Testis (tissue), 2 donors: Measurements from ENCODE around the gene TXNRD2.

Experiments used
- POLR2A ChIP-seq: fragments of 450-650 bp; IDR thresholded peaks from one replicate; pipeline ENCODE4 v1.6.1; 2017; ENCODE audit warnings: antibody characterized with exemption, mild to moderate bottlenecking, moderate library complexity
- TF ChIP-seq, protein P1 (sequence below), 3 experiments: fragments of 450-650 bp in 2 of 3; fragments of 200-600 bp in 1 of 3; sonication (generic) in 1 of 3; IDR thresholded peaks; one replicate each; pipeline ENCODE4 v1.5.1; 2016 to 2019; ENCODE audit warnings: antibody characterized with exemption in 3 of 3, mild to moderate bottlenecking in 2 of 3, moderate library complexity in 1 of 3

DNA sequence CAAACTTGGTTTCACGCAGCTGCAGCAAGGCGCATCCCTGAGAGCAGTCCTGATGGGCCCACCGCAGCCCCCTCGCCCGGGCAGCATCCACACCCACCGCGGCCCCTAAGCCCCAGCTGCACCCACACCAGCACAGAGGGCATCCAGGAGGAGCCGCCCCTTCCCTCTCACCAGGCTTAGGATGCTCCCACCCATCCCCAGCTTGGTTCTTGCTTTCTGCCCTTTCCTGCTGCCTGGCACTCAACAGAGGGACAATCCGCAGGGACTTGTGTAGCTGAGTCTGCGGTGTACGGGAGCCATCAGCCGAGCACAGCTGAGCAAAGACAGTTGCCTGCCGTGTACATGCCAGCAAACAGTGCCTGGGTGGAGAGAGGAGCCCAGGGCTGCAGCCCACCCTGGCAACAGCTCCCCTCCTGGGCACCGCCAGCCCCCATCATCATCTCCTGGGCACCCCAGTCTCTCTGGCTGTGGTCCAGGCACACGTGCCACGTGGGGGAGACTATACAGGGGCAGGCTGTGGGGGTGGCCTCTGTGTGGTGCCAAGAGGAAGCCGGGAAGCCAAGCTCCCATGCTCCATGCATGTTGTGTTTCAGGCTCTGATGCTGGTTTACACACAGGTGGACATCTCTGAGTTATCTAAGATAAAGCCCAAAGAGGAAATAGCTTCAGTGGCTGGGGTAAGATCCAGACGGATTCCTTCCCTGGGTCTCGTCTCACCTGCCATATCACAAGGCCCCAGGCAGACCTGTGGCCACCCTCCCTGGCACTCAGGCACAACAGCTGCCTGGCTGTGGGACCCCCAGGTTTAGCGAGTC lies 50.9 kb downstream of the TXNRD2 start:
- no peak for TF ChIP-seq POLR2A
- TF ChIP-seq, protein P1, sequence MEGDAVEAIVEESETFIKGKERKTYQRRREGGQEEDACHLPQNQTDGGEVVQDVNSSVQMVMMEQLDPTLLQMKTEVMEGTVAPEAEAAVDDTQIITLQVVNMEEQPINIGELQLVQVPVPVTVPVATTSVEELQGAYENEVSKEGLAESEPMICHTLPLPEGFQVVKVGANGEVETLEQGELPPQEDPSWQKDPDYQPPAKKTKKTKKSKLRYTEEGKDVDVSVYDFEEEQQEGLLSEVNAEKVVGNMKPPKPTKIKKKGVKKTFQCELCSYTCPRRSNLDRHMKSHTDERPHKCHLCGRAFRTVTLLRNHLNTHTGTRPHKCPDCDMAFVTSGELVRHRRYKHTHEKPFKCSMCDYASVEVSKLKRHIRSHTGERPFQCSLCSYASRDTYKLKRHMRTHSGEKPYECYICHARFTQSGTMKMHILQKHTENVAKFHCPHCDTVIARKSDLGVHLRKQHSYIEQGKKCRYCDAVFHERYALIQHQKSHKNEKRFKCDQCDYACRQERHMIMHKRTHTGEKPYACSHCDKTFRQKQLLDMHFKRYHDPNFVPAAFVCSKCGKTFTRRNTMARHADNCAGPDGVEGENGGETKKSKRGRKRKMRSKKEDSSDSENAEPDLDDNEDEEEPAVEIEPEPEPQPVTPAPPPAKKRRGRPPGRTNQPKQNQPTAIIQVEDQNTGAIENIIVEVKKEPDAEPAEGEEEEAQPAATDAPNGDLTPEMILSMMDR (IDR thresholded peaks at IDR 0.05), result no peak
